GM19324 (cell line): ENCODE results near the gene CEMIP.

ENCODE experiments used
- ATAC-seq: cut with Tn5 transposase; IDR thresholded peaks from one replicate; pipeline ENCODE4 v1.9.1; 2021; ENCODE audit warnings: mild to moderate bottlenecking, moderate library complexity; ENCODE audit not compliant: unreplicated experiment, low FRiP score

Gene CEMIP

DNA sequence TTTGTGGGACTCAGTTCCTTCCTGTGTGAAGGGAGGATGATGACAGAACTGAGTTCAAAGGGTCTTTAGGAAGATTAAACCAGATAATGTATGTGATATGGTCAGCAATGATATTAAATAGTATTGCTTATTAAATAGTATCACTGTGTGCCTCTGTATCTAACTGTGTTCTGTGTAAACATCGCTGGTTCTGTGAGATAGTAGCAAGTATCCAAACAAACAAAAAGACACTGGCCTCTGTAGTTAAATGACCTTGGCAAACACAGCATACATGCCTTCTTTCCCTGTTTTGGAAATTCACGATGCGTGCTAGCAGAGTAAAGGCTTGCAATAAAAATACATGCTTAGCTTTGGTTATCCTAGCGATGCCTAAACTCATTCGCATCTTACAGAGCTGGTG is 134.4 kb downstream of the CEMIP start:
- no peak for ATAC-seq

DNA sequence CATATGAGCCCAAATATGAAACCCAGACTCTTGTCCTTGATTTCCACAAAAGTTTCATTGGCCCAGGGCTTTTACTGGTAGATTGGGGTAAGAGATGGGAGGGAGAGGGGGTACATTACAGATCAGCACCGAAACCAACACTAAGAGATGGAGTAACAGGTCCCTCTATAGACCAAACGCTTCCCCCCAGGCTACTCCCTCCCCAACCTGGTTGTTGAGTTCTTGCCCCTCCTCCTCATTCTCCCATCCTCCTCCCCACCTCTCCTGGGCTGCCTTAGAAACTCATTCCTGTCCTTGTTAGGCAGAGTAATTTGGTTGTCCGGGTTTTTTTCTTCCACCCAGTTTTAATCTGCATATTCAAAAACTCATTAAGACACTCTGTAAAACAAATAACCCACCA is 136.3 kb downstream of the CEMIP start:
- no peak for ATAC-seq

DNA sequence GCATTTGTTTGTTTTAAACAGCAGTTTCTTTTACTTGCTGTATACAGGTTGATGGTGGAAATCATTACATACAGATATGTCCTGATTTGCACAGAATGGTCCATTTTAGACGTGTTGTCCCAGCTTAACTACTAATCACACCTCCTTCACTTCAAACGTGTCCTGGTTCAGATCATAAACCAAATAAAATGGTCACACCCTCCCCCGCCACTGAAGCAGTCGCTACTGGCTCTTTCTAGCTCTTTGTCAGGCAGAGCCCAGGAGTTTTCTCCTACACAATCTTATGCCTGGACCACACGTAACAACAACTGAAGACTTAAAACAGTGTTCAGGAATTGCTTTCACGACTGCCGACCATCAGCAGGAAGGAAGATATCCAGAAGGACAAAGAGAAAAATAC is 136.9 kb downstream of the CEMIP start:
- no peak for ATAC-seq

DNA sequence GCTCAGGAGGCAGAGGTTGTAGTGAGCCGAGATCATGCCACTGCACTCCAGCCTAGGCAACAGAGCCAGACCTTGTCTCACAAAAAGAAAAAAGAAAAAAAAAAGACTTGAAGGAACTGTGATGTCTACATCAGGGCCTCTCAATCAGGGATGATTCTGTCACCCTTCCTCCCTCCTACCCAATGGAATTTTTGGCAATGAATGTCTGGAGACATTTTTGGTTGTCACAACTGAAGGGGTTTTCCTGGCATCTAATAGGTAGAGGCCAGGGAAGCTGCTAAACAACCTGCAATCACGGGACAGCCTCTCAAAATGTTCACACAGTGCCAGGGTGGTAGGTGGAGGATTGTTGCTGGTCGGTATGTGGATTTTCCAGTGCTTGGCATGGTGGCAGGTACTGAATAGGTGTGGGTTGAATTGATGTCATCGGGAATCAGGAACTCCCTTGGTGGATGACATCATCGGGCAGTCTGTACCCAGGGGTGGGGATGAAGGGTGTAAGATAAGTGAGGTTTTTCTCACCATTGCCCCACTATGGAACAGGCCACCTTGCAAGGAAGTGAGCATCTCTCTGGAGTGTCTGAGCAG is 139.1 kb downstream of the CEMIP start:
- ATAC-seq: no peak

DNA sequence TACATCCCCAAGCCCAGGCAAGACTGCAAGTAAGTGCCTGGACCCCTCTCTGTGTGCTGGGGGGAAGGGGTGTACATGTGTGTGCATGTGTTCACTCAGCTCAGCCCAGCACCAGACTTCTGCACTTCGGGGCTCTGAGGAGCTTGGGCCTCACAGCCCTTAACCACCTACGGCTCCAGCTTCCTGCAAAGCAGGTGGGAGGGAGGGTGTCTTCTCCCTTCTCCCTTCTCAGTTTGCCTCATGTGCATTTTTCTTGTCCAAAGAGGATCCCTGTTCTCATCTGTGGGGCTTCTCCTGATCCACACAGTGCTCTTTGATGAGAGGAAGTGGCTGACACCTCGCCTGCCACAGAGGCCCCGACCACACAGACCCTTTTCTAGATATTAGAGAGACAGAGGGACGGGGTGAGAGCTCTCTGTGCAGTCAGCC is 141.1 kb downstream of the CEMIP start:
- no peak for ATAC-seq

DNA sequence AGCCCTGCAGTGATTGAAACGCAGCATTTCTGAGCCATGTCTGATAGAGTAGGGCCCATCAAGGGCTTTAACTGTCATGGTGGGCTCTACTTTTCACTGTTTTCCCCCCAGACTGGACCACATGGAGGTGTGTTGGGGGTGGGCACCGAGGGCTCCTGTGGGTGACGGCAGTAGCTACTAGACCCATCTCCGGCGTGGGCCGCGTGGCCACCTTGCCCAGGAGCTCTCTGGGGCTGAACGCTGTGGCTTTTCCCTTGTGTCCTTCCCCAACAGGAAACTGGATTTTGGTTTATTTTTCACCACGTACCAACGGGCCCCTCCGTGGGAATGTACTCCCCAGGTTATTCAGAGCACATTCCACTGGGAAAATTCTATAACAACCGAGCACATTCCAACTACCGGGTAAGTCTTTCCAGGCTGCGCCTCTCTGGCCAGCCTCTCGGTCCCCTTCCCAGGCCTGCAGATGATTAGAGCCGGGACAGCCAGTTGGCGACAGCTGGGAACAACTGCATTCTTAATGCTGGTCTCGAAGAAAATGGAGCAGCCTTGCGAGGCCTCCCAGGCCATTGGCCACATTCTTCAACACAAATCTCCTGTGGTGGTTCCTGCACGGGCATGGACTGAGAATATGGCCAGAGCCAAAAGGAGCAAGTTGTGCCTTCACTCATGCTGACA is 142.7 kb downstream of the CEMIP start:
- no peak for ATAC-seq

DNA sequence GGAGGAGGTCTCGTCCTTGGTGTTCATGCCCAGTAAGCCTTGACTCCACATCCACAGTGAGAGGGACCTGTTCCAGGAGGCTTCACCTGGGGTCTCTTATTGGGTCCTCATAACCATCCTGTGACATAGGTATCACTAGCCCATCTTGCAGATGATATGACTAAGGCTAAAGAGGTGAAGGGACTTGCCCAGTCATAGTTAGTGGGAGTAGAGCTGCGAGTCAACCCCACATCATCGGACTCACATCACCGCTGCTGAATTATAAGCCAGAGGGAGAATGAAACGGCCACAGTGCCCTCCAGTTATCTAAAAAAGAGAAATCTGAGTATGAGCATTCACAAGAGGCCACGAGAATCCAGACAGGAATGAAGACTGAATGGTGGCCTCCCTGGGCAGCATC is 144.5 kb downstream of the CEMIP start:
- no peak for ATAC-seq

DNA sequence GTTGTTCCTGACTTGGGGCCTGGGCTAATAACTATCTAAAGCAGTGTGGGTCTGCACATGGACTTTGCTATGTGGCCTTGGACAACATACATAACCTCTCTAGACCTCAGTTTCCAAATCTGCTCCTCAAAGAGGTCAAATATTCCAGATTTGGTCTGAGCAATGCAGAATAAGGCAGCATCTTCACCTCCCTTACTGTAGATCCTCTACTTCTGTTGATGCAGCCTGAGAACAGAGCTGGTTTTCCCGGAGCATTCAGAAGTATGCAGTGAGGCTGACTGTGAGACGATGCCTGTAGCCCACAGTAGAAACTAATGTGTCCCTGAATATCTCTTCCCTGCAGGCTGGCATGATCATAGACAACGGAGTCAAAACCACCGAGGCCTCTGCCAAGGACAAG is 145.1 kb downstream of the CEMIP start:
- ATAC-seq: no peak

DNA sequence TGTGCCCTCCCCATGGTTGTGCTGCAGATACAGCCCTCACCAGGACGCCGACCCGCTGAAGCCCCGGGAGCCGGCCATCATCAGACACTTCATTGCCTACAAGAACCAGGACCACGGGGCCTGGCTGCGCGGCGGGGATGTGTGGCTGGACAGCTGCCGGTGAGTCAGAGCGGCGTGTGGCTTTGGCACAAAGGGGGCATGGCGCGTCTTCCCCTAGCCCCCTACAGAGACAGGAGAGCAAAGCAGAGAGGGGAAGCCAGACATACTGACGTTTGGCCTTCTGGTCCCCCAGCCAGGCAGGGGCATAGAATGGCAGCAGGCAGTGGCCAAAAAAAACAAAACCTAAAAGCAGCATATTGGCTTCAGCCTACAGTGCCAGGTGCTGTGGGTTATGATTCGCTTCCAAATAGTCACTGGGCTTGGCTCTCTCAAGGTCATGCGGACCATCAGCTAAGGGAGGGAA is 146.5 kb downstream of the CEMIP start:
- no peak for ATAC-seq

DNA sequence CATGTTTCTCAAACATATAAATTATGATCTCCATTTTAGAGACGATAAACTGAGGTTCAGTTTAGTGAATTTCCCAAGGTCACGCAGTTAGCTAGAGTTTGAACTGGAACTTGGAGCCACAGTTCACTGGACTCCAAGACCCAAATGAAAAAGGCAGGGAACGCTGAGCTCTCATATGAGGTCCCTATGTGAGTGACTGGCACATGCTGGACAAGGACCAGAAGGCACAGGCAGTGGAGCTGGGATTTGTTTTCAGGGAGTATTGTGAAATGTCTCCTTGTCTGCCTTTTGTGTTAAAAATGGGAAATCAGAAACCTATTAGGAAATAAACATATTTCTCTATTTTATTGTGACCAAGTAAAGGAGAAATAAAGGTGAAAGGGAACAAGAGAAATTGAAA is 147.0 kb downstream of the CEMIP start:
- no peak for ATAC-seq

DNA sequence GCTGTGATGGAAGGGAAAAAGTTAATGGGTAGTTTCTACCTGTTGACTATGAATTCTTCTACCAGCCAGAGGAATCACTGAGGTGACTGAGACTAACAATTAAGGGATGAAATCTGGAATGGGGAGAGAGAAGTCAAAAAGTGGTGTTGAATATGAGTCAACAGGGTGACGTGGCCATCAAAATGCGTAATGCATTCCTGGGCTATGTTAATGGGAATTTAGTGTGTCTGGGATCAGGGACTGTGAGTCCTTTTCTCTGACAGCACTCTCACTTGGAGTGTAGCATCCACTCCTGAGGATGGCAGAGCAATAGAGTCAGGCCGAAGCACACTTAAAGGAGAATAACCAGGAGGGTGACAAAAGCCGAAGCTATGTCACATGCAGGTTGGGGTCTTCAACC is 150.1 kb downstream of the CEMIP start:
- no peak for ATAC-seq

DNA sequence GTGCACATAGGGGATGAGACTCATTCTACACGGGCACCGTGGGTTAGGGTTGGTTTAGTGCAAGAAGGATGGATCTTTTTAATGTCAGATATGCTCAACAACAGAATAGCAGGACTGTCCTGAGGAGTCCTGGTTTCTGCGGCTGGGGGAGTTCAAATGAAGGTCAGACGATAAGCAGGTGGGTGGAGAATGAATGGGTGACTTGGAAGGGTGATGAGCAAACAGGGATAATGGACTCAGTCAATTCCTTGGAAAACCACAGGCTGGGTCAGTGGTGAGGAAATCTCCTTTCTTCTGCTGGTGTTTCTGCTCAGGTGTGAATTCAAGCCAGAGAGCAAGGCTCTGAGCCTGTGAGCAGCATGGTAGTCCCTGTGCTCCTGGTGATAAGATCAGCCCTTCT is 150.5 kb downstream of the CEMIP start:
- ATAC-seq: no peak

DNA sequence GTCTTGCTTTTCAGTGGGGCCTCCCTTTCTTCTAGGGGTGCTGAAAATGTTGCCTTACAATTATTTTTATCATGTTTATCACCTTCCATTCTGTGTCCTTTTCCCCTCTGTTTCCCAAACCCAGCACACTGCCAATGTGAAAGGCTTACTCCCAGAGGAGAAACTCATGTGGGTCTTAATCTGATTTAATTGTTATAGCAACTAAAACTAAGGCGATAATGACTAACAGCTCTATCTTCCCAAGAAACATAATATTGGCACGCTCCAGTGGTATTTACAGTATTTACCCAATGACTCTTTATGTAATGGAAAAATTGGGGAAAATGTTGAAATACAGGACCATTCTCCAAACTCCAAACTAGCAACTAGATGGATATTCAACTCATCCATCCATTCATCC is 152.0 kb downstream of the CEMIP start:
- ATAC-seq: no peak

DNA sequence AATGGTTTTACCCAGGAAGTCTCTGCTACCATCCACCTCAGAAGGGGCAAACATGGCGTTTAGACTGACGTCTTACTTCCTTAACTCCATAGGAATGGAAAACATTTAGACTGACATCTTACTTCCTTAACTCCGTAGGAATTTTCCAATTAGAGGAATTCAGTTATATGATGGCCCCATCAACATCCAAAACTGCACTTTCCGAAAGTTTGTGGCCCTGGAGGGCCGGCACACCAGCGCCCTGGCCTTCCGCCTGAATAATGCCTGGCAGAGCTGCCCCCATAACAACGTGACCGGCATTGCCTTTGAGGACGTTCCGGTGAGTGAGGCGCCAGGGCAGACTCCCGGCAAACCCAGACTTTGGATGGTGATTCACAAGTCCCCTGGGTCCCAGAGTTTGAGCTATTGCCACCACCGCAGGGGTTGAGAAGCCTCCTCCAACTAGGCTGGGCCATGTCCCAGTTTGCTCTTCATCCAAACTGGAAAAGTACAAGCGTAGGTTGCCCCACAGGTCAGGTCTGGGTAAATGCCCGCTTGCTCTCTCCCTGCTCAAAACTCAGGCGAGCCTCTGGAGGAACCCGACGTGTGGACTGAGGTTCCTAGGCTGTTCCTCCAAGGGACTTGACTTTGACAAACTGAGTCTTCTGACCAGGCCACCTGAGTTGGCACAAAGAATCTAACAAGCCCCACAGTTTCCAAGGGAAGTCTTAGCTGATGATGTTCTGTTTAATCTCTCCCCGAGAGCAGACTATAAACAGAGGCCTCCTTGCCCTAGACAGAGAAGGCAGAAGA is 152.7 kb downstream of the CEMIP start:
- no peak for ATAC-seq

DNA sequence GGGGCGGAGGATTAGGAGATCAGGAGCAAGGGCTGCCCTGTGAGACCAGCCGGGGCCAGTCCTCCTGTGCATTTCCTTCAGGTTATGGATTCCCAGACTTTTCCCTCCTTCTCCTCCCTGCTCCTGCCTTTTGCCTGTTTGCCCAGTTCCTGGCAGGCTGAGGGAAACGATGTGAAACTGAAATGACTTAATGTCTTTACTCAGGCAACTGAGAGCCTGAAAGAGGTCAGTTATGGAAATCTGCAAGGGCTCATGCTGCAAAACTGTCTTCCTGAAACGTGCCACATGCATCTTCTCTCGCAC is 153.3 kb downstream of the CEMIP start:
- ATAC-seq: no peak

DNA sequence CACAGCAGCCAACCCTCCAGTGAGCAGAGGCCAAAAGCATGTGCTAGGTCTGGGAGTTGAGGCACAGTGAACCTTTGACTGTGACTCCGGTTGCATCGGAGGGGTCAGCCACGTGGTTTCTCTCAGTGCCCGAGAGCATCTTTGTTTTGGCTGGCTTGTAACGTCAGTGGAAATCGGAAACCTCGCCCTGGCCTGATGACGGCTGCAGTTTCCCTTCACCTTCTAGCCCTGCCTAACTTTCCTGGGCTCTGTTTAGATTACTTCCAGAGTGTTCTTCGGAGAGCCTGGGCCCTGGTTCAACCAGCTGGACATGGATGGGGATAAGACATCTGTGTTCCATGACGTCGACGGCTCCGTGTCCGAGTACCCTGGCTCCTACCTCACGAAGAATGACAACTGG is 153.8 kb downstream of the CEMIP start:
- no peak for ATAC-seq

DNA sequence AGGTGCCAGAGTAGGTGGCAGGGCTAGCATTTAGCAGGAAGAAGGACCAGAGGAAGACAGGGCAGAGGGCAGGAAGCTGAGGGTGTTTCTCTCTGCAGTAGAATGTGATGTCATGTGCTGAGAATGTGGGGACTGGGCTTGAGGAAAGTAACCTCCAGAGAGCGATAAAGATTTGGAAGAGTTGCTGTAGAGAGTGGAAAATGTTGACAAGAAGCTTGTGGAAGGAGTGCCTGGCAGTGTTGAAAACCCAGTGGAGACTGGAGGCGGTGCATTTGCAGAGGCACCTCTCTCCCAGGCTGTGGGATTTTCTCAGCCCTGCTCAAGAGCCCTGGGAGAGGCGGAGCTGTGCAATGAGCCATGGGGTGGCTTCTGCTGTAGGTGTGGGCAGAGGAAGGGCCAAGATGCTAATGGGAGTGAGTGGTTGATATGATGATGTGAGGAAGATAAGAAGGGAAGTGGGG is 155.6 kb downstream of the CEMIP start:
- no peak for ATAC-seq

DNA sequence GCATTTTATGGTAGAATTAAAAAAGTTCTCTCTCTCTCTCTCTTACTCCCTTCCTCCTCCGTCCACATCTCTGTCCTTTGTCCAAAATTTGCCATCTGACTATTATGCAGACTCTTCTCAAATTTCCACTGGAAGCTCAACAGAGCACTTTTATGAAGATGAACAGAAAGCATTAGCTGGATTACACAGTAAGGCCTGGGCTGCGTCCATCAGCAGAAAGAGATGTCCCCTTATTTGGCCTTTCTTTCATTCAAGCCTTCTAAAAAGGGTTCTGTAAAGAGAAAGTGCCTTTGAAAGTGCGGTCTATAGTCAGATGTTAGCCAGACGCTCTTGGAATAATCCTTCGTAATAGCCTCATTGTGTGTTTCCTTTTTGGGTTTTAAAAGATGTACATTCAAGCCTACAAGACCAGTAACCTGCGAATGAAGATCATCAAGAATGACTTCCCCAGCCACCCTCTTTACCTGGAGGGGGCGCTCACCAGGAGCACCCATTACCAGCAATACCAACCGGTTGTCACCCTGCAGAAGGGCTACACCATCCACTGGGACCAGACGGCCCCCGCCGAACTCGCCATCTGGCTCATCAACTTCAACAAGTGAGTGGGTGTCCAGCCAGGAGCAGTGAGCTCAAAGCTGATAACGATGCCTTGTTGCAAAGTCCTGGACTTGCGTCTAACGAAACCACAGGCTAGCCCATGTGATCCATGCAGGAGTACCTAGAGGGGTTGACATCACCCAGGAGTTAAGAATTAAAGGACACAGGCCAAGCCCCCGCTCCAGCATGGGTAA is 157.3 kb downstream of the CEMIP start:
- ATAC-seq: no peak

DNA sequence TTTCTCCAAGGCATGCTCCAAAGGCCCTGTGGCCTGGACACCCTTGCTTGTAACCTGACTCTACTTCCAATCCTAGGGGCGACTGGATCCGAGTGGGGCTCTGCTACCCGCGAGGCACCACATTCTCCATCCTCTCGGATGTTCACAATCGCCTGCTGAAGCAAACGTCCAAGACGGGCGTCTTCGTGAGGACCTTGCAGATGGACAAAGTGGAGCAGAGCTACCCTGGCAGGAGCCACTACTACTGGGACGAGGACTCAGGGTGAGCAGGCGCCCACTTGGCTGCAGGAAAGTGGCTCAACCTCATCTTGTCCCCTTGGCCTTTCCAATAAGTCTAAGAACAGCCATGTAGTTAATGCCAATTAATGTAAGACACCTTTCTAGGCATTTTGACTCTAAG is 158.5 kb downstream of the CEMIP start:
- no peak for ATAC-seq

DNA sequence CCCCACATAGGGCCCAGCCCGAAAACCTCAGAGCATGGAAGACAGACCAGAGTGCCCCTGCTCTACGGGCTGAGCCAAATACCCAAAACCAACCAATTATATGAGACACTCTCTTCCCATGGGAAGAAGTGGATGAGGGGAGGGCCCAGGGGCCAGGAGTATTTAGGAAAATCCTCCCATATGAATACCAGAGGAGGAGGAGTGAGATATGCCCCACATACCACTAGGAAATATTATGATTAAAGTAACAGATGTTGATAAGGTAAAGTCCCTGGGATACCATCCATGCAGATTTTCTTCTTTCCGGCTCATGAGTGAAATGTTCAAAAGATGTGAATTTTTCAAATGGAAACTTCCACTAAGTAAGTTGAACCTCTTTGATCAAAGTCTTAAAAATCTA is 160.0 kb downstream of the CEMIP start:
- ATAC-seq: no peak

DNA sequence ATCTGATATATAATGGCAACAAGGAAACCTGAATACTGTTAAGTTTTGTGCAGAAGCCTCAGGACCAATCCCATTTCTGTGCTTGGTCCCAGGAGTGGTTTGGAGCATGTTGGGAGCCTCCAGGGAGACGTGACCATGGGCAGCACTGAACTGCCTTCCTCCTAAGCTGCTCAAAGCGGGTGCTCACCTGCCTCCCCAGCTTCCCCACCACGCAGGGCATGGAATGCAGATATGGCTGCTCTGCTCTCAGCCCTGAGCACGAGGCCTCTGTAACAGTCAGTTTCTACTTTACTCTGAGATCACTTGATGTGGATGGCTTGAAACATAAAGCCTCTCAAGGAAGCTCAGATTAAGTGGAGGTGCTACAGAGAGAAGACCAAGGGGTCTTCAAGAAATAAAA is 161.2 kb downstream of the CEMIP start:
- ATAC-seq: no peak
